H1 (cell line): ENCODE data around the gene RELB. TPM values are rescaled to one million over a fixed set of nuclear protein-coding genes. Genes with fewer than 3 reads are reported as not detected.

Experiments used
- BRCA1 ChIP-seq: IDR thresholded peaks from 2 replicates; pipeline ENCODE4 v1.6.1; 2012; ENCODE audit warnings: low read depth, low read length, improper control_type of control experiment
- CREB1 ChIP-seq: IDR thresholded peaks from 2 replicates; pipeline ENCODE4 v1.6.1; 2012; ENCODE audit warnings: inconsistent platforms
- KDM5A ChIP-seq: fragments of 200-600 bp; IDR thresholded peaks from 2 replicates; pipeline ENCODE4 v1.7.1; 2012; ENCODE audit warnings: mild to moderate bottlenecking, low read length, inconsistent platforms, mixed read lengths
- MAX ChIP-seq: IDR thresholded peaks from 2 replicates; pipeline ENCODE4 v1.6.1; 2012; ENCODE audit warnings: inconsistent platforms
- POLR2A ChIP-seq, 2 experiments: IDR thresholded peaks; 1 replicate in 1 of 2; 2 replicates in 1 of 2; pipeline ENCODE4 v1.6.1; 2011; ENCODE audit warnings: low read depth in 2 of 2, low read length in 2 of 2, mild to moderate bottlenecking in 2 of 2; ENCODE audit errors: control extremely low read depth in 1 of 2
- SIN3A ChIP-seq, 2 experiments: IDR thresholded peaks in 1 of 2; conservative IDR thresholded peaks in 1 of 2; 2 replicates each; pipeline ENCODE4 v1.6.1; 2011 to 2012; ENCODE audit warnings: low read length in 2 of 2, improper control_type of control experiment in 1 of 2, low read depth in 1 of 2, mild to moderate bottlenecking in 1 of 2
- TCF12 ChIP-seq: IDR thresholded peaks from 2 replicates; pipeline ENCODE4 v1.6.1; 2011; ENCODE audit warnings: low read depth, mild to moderate bottlenecking, low read length
- TEAD4 ChIP-seq: IDR thresholded peaks from 2 replicates; pipeline ENCODE4 v1.6.1; 2012; ENCODE audit warnings: low read depth, low read length, inconsistent platforms, mixed read lengths
- polyA plus RNA-seq, 7 experiments: library from polyadenylated mRNA; depleted of rRNA in 3 of 7; stranded (reverse) in 5 of 7; unstranded in 2 of 7; fragments of >200 nt in 5 of 7; fragments of 200-250 nt in 2 of 7; gene quantifications; 1 replicate in 5 of 7; 2 replicates in 1 of 7; 4 replicates in 1 of 7; pipeline versions ENCODE4 v1.2.1 to v1.2.3, GENCODE V29; 2011 to 2013; ENCODE audit warnings: missing spikeins in 2 of 7, mixed read lengths in 2 of 7
- total RNA-seq: library from RNA; stranded (reverse); fragmentation: NEBNext Ultra II Directional; extraction: Animal tissue kit (Norgen Biotek cat#: 25700); gene quantifications from 2 replicates; pipeline ENCODE4 v1.2.1, GENCODE V29; 2021

RELB gene
- total and polyA plus RNA-seq, 2 of the 8 experiments (the other 6 are each of a cell fraction or from before 2014, with no cell fraction given): 10.0 to 13.1 TPM

GRCh38 chr19:45076851-45077730 lies 75.8 kb downstream of the RELB start (continued):
- 0 out of 4 replicates have a peak, but pooled peaks of 1 of the 2 experiments have one; percentile 34 for TF ChIP-seq SIN3A (conservative IDR thresholded peaks at IDR 0.05 in 1 of 2, IDR thresholded peaks at IDR 0.05 in 1 of 2; ENCODE audit: low read depth in 1 of 2, low read length in 2 of 2)
- TF ChIP-seq TEAD4: no peak
- no peak for TF ChIP-seq BRCA1
- no peak for TF ChIP-seq KDM5A
- TF ChIP-seq MAX: peak; percentile 23; the same call in 1 of the 2 replicates
- 0 out of 3 replicates have a peak, but pooled peaks of 1 of the 2 experiments have one; percentile 29 for TF ChIP-seq POLR2A (IDR thresholded peaks at IDR 0.05; ENCODE audit: control extremely low read depth in 1 of 2, low read depth in 2 of 2, low read length in 2 of 2)
- TF ChIP-seq TCF12: peak; percentile 56; the same call in 1 of the 2 replicates
- no peak for TF ChIP-seq CREB1
